SK-N-SH treated with all-trans-retinoic acid at 6 μM for 48 hours (cell line): ENCODE results near the gene LHFPL6.

Experiments
- ATAC-seq: fragments of 200-7000 bp; cut with Tn5 transposase; 3 replicates; pipeline ENCODE4 v1.9.1; 2020; ENCODE audit warnings: mild to moderate bottlenecking, moderate library complexity
- ARNTL ChIP-seq: fragments of 450-650 bp; formaldehyde crosslinking; IDR thresholded peaks from 2 replicates; pipeline ENCODE4 v1.5.0; 2020; ENCODE audit warnings: low read depth, mild to moderate bottlenecking, moderate library complexity, borderline replicate concordance
- CSDC2 ChIP-seq: fragments of 250-450 bp; sonication (Bioruptor Pico); IDR thresholded peaks from 2 replicates; pipeline ENCODE4 v1.5.0; 2020; ENCODE audit warnings: mild to moderate bottlenecking, moderate library complexity
- CSRNP3 ChIP-seq: fragments of 250-450 bp; sonication (Bioruptor Pico); IDR thresholded peaks from 2 replicates; pipeline ENCODE4 v1.5.1; 2021; ENCODE audit warnings: mild to moderate bottlenecking, moderate library complexity
- ESRRG ChIP-seq: fragments of 250-450 bp; sonication (Bioruptor Pico); IDR thresholded peaks from 2 replicates; pipeline ENCODE4 v1.6.1; 2021; ENCODE audit warnings: mild to moderate bottlenecking
- GLIS3 ChIP-seq: fragments of 250-450 bp; sonication (Bioruptor Pico); IDR thresholded peaks from 2 replicates; pipeline ENCODE4 v1.5.0; 2020; ENCODE audit warnings: mild to moderate bottlenecking, moderate library complexity
- ISL1 ChIP-seq: fragments of 250-450 bp; sonication (Bioruptor Pico); IDR thresholded peaks from 2 replicates; pipeline ENCODE4 v2.1.2; 2022; ENCODE audit warnings: mild to moderate bottlenecking, moderate library complexity
- OSR1 ChIP-seq: fragments of 250-450 bp; sonication (Bioruptor Pico); IDR thresholded peaks from 2 replicates; pipeline ENCODE4 v1.8.0; 2022; ENCODE audit warnings: moderate library complexity, mild to moderate bottlenecking, inconsistent platforms
- PPARA ChIP-seq: fragments of 250-450 bp; sonication (Bioruptor Pico); IDR thresholded peaks from 2 replicates; pipeline ENCODE4 v1.5.0; 2020; ENCODE audit warnings: mild to moderate bottlenecking, borderline replicate concordance
- SNAI2 ChIP-seq: fragments of 250-450 bp; sonication (Bioruptor Pico); IDR thresholded peaks from 2 replicates; pipeline ENCODE4 v1.5.0; 2020; ENCODE audit warnings: mild to moderate bottlenecking, moderate library complexity
- TCF4 ChIP-seq: fragments of 250-450 bp; sonication (Bioruptor Pico); IDR thresholded peaks from 2 replicates; pipeline ENCODE4 v1.8.0; 2021; ENCODE audit warnings: mild to moderate bottlenecking, moderate library complexity, borderline replicate concordance
- TOX ChIP-seq: fragments of 250-450 bp; sonication (Bioruptor Pico); IDR thresholded peaks from 2 replicates; pipeline ENCODE4 v1.8.0; 2021; ENCODE audit warnings: mild to moderate bottlenecking, moderate library complexity, borderline replicate concordance
- ZC3H10 ChIP-seq: fragments of 250-450 bp; sonication (Bioruptor Pico); IDR thresholded peaks from 2 replicates; pipeline ENCODE4 v1.5.1; 2021; ENCODE audit warnings: mild to moderate bottlenecking, moderate library complexity
- ZFP30 ChIP-seq: fragments of 450-650 bp; formaldehyde crosslinking; IDR thresholded peaks from 2 replicates; pipeline ENCODE4 v1.5.0; 2022; ENCODE audit warnings: mild to moderate bottlenecking, moderate library complexity
- ZNF565 ChIP-seq: fragments of 450-650 bp; formaldehyde crosslinking; conservative IDR thresholded peaks from 2 replicates; pipeline ENCODE4 v1.5.0; 2020; ENCODE audit warnings: low read depth, mild to moderate bottlenecking, moderate library complexity
- ZNF70 ChIP-seq: fragments of 450-650 bp; formaldehyde crosslinking; IDR thresholded peaks from 2 replicates; pipeline ENCODE4 v1.5.0; 2020; ENCODE audit warnings: mild to moderate bottlenecking, moderate library complexity
- ZNF8 ChIP-seq: fragments of 450-650 bp; formaldehyde crosslinking; IDR thresholded peaks from 2 replicates; pipeline ENCODE4 v1.5.0; 2020; ENCODE audit warnings: mild to moderate bottlenecking, moderate library complexity
- TF ChIP-seq, protein P1 (sequence below): fragments of 250-450 bp; sonication (Bioruptor Pico); IDR thresholded peaks from 2 replicates; pipeline ENCODE4 v1.5.0; 2020; ENCODE audit warnings: mild to moderate bottlenecking, moderate library complexity
- TF ChIP-seq, protein P2 (sequence below): fragments of 250-450 bp; sonication (Bioruptor Pico); IDR thresholded peaks from 2 replicates; pipeline ENCODE4 v1.8.0; 2020; ENCODE audit warnings: mild to moderate bottlenecking, moderate library complexity, borderline replicate concordance
- TF ChIP-seq, protein P3 (sequence below): fragments of 250-450 bp; sonication (Bioruptor Pico); IDR thresholded peaks from 2 replicates; pipeline ENCODE4 v1.8.0; 2021; ENCODE audit warnings: low read depth, mild to moderate bottlenecking, moderate library complexity, borderline replicate concordance
- TF ChIP-seq, protein P4 (sequence below): fragments of 250-450 bp; sonication (Bioruptor Pico); IDR thresholded peaks from 2 replicates; pipeline ENCODE4 v1.5.1; 2020; ENCODE audit warnings: low read depth, mild to moderate bottlenecking, moderate library complexity

Gene LHFPL6

DNA sequence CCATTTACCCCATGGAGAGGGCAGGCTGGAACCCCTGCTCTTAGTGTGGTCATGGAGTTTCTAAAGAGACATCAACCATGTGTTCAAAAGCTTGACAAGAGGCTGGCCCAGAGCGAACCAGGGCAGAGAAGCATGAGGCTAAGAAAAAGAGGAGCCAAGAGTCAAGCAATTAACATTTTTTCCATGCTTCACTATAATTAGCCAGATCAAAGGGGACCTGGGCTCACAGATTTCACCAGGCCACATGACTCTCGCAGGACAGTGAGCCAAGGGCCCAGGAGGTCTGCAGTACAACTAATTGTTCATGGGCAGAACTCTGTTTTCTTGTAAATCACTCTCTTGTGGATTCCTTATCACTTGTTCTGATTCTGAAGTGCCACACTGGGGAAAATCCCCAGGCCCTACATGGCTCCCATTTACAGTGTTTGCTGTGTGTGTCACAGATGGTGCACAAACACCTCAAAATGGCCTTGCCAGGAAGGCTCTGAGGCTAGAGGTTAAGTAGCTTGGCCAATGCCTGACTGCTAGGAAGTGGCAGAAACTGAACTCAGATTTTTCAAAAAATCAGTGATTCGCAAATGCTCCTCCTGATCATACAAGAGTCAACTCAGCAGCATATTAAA, 101.2 kb downstream of the LHFPL6 start:
- TF ChIP-seq SNAI2 (CRISPR knock-in tag) (no peak), ZNF70 (CRISPR knock-in tag) (no peak), ZFP30 (CRISPR knock-in tag) (no peak), ZC3H10 (CRISPR knock-in tag) (no peak), GLIS3 (CRISPR knock-in tag) (no peak), ZNF8 (CRISPR knock-in tag) (no peak), CSDC2 (no peak), ESRRG (no peak), TOX (CRISPR knock-in tag) (no peak), CSRNP3 (CRISPR knock-in tag) (no peak)
- TF ChIP-seq, protein P1, sequence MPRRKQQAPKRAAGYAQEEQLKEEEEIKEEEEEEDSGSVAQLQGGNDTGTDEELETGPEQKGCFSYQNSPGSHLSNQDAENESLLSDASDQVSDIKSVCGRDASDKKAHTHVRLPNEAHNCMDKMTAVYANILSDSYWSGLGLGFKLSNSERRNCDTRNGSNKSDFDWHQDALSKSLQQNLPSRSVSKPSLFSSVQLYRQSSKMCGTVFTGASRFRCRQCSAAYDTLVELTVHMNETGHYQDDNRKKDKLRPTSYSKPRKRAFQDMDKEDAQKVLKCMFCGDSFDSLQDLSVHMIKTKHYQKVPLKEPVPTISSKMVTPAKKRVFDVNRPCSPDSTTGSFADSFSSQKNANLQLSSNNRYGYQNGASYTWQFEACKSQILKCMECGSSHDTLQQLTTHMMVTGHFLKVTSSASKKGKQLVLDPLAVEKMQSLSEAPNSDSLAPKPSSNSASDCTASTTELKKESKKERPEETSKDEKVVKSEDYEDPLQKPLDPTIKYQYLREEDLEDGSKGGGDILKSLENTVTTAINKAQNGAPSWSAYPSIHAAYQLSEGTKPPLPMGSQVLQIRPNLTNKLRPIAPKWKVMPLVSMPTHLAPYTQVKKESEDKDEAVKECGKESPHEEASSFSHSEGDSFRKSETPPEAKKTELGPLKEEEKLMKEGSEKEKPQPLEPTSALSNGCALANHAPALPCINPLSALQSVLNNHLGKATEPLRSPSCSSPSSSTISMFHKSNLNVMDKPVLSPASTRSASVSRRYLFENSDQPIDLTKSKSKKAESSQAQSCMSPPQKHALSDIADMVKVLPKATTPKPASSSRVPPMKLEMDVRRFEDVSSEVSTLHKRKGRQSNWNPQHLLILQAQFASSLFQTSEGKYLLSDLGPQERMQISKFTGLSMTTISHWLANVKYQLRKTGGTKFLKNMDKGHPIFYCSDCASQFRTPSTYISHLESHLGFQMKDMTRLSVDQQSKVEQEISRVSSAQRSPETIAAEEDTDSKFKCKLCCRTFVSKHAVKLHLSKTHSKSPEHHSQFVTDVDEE (CRISPR knock-in tag), result no peak
- TF ChIP-seq, protein P2, sequence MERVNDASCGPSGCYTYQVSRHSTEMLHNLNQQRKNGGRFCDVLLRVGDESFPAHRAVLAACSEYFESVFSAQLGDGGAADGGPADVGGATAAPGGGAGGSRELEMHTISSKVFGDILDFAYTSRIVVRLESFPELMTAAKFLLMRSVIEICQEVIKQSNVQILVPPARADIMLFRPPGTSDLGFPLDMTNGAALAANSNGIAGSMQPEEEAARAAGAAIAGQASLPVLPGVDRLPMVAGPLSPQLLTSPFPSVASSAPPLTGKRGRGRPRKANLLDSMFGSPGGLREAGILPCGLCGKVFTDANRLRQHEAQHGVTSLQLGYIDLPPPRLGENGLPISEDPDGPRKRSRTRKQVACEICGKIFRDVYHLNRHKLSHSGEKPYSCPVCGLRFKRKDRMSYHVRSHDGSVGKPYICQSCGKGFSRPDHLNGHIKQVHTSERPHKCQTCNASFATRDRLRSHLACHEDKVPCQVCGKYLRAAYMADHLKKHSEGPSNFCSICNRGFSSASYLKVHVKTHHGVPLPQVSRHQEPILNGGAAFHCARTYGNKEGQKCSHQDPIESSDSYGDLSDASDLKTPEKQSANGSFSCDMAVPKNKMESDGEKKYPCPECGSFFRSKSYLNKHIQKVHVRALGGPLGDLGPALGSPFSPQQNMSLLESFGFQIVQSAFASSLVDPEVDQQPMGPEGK (CRISPR knock-in tag), result no peak
- TF ChIP-seq, protein P3, sequence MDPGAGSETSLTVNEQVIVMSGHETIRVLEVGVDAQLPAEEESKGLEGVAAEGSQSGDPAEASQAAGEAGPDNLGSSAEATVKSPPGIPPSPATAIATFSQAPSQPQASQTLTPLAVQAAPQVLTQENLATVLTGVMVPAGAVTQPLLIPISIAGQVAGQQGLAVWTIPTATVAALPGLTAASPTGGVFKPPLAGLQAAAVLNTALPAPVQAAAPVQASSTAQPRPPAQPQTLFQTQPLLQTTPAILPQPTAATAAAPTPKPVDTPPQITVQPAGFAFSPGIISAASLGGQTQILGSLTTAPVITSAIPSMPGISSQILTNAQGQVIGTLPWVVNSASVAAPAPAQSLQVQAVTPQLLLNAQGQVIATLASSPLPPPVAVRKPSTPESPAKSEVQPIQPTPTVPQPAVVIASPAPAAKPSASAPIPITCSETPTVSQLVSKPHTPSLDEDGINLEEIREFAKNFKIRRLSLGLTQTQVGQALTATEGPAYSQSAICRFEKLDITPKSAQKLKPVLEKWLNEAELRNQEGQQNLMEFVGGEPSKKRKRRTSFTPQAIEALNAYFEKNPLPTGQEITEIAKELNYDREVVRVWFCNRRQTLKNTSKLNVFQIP (CRISPR knock-in tag), result no peak
- TF ChIP-seq, protein P4, sequence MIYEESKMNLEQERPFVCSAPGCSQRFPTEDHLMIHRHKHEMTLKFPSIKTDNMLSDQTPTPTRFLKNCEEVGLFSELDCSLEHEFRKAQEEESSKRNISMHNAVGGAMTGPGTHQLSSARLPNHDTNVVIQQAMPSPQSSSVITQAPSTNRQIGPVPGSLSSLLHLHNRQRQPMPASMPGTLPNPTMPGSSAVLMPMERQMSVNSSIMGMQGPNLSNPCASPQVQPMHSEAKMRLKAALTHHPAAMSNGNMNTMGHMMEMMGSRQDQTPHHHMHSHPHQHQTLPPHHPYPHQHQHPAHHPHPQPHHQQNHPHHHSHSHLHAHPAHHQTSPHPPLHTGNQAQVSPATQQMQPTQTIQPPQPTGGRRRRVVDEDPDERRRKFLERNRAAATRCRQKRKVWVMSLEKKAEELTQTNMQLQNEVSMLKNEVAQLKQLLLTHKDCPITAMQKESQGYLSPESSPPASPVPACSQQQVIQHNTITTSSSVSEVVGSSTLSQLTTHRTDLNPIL (CRISPR knock-in tag), result no peak
- ATAC-seq, result no peak

DNA sequence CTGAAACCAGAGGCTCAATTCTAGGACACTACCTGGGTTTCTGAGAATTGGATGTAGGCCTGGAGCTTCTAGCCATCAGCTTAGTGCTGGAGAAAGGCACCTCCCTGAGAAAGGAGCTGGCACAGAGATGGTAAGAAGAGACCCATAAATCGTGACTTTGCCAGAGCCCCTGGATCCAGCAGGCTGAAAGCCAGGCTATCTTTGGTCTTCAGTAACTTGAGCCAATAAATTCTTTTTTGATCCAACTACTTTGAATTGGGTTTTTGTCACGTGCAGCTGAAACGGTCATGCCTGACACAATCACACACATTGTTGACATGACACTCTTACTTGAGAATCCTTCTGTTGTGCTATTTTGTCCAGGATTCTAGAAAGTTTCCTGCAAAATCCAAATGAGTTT, 103.4 kb downstream of the LHFPL6 start:
- TF ChIP-seq ZNF565 (CRISPR knock-in tag), result no peak
- no peak for TF ChIP-seq SNAI2 (CRISPR knock-in tag)
- TF ChIP-seq, protein P3 (CRISPR knock-in tag), result no peak
- no peak for TF ChIP-seq GLIS3 (CRISPR knock-in tag)
- TF ChIP-seq ISL1 (CRISPR knock-in tag), result no peak
- TF ChIP-seq TCF4 (CRISPR knock-in tag), result no peak
- TF ChIP-seq OSR1 (CRISPR knock-in tag), result no peak
- TF ChIP-seq ESRRG, result no peak
- no peak for TF ChIP-seq ARNTL
- TF ChIP-seq, protein P1 (CRISPR knock-in tag), result no peak
- TF ChIP-seq ZNF8 (CRISPR knock-in tag), result no peak
- no peak for TF ChIP-seq TOX (CRISPR knock-in tag)
- TF ChIP-seq, protein P4 (CRISPR knock-in tag), result no peak
- no peak for TF ChIP-seq PPARA (CRISPR knock-in tag)
- no peak for ATAC-seq
